Head of caudate nucleus (tissue), 42 donors: ENCODE results near the gene ULK4.
"Not testable (repeated sequence)": the region's sequence is repeated elsewhere in the genome, so short reads cannot be mapped to it uniquely, and the experiment has no call there.

Experiments used
- DNase-seq, 42 donors: peaks; one replicate each; pipeline versions ENCODE4 v3.0.0 to v3.0.0-alpha.2; 2020 to 2021; ENCODE audit warnings: mixed read lengths in 7 of 42
- intact Hi-C: fragments of 100-400 bp; cut with DNase I; formaldehyde crosslinking; loops from one replicate; pipeline ENCODE4 v1.15.0; 2022

The ULK4 gene

DNA sequence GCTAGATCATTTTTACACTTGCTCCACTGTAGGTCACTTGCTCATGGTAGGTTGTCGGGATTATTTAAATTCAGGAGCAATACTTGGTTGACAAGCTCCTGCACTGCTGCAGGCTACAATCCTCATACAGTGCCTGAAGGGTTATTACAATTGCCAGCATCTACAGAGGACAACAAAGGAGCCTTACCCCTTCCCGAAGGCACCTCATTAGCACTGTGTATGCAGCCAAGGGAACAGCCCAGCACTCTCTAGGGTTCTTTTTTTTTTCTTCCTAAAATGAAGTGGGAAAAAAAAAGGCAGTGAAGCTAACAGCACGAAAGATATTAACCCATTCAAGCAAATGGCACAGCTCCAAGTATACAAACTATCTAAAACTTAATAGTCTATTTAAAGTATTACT lies 142.7 kb downstream of the ULK4 start:
- intact Hi-C loops: no loop called here
- DNase-seq: no peak

DNA sequence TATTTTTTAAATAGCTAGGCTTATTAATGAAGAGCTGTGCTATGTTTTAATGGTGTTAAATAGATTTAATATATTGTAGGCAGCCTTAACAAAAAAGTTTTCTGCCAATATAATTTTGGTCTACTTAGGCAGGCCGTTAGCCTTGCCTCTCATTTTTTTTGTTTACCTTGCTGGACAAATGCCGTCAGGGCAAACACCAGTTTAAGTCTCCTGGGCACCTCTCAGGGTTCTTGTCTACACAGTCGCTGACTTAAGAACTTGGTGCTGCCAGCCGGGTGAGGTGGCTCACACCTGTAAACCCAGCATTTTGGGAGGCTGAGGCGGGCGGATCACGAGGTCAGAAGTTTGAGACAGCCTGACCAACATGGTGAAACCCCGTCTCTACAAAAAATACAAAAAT lies 153.3 kb downstream of the ULK4 start:
- intact Hi-C loops: no loop called here
- DNase-seq: no peak

DNA sequence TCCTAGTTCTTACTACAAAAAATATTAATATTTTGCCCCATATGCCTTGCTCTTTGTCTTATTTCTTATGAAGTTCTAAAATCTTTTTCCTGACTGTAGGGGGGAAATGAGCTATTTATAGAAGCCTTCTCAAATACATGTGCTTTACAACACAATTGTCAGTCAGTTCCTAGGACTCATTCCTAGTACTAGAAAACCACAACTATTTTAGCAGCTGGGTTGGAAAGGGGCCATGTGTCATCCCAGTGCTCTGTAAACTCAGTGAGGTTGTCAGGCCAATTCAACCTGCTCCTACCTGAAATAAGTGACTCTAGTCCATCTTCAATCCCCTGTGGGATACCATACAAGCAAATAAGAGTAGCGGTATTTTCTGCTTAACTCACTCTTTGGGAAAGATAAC lies 153.8 kb downstream of the ULK4 start:
- no peak for DNase-seq
- intact Hi-C loops: no loop called here

DNA sequence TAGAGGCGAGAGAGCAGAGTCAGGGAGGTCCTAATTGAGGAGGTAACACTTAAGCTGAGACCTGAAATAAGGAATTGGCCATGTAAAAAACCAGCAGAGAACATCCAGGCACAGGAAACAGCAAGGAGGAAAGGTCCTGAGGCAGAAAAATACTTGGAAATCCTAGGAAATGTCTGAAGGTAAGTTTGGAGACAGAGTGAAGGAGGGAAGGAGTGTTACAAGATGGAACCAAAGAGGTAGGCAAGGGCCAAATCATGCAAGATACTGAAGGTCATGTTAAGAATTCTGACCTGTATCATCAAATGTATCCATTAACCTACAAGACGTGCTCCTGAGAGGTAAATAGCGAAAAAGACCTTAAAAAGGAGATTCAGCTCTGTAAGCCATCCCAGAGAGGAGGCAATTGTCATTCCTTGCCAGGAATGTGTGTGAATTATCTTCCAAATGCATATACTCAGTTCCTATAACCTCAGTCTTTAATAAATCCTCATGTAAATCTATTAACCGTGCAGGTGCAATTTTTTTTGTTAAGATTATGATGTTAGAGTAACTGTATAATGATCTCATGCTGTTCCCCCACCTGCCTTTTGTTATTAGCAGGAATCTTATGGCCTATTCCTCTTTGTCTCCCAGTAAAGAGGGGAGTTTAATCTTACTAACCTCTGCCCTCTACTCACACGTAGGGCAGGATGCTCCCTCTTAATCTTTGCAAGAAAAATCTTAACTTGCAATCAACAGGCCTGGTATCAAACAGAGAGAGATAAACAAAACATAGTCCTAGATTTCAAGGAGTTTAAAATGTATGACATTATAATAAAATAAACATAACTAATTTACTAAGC lies 166.9 kb downstream of the ULK4 start:
- intact Hi-C loops: no loop called here

DNA sequence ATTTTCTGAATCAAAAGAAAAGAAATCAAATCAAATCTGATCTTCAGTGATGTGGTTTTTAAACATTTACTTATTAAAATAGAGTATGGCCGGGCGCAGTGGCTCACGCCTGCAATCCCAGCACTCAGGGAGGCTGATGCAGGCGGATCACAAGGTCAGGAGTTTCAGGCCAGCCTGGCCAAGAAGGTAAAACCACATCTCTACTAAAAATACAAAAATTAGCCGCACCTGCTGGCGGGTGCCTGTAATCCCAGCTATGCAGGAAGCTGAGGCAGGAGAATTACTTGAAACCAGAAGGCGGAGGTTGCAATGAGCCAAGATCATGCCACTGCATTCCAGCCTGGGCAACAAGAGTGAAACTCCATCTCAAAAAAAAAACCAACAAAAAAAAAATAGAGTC lies 169.1 kb downstream of the ULK4 start:
- no peak for DNase-seq

More for the DNA sequence above, 166.9 kb downstream of the ULK4 start:
- DNase-seq: no peak

DNA sequence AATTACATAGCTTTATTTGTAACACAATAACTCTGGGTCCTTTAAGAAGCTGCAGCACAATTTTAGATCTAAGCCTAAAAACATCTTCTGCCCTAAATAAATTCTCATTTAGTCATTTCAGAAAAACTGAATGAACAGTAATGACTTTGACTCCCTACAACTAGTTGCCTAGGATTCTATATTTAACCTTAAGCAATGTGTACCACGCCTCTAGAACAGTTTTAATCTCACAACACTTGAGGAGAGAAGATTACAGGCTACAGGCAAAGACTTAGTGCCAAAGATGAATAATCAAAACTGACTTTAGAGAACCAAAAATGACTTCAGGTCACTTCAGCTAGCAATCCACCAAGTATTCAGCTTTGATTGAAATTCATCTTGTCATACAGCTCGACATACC lies 192.8 kb downstream of the ULK4 start:
- intact Hi-C loops: no loop called here
- no peak for DNase-seq

More for the DNA sequence above, 169.1 kb downstream of the ULK4 start:
- intact Hi-C loops: no loop called here

DNA sequence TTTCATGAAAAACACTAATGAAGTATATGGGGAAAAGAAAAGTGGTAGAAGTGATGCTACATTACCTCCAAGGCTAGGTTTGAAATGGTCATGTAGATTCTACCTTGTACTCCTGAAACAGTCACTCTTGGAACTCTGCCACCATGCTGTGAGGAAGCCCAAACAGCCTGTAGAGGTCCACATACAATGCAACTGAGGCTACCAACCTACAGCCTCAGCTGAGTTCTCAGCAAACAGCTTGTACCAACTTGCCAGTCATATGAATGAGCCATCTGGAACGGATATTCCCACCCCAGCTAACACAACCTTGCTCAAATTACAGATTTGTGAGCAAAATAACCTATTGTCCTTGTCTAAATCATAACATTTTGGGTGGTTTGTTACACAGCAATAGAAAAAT lies 193.5 kb downstream of the ULK4 start:
- no peak for DNase-seq
- intact Hi-C loops: no loop called here

DNA sequence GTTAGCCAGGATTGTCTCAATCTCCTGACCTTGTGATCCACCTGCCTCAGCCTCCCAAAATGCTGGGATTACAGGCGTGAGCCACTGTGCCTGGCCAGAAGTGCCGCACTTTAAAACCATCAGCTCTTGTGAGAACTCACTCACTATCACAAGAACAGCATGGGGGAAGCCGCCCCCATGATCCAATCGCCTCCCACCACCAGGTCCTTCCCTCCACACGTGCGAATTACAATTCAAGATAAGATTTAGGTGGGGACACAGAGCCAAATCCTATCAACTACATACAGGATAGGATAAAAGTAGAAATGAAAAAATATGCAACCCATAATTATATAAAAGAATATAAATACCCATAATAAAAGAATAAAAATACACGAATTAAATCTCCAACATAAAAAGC lies 199.0 kb downstream of the ULK4 start:
- DNase-seq, intact Hi-C loops: not testable (repeated sequence)

DNA sequence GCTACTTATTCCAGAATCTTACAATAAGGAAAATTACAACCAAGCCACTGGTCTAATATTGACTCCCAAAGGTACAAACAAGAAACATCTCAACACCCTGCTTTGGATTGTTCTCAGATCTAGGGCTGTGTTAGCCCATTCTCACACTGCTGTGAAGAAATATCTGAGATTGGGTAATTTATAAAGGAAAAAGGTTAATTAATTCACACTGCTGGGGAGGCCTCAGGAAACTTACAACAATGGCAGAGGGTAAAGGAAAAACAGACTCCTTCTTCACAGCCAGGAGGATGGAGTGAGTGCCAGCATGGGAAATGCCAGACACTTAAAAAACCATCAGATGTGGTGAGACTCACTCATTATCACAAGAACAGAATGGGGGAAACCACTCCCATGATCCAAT lies 208.3 kb downstream of the ULK4 start:
- intact Hi-C loops: no loop called here
- no peak for DNase-seq

DNA sequence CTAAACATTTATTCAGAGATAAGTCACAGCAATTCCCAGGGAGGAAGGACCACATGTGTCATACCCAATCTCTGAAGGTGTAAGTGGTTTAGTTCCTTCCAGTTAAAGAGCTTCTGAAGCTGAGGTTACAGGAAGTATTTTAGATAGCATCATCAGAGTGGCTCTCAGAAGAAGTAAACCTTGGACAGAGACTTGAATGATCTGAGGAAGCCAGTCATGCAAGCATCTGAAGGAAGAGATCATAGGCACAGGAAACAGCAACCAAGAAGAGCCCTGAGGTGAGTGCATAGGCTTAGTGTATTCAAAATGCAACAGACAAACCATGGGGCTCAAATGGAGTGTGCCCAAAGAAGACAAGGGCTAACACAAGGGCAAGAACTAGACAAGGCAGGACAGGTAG lies 210.3 kb downstream of the ULK4 start:
- intact Hi-C loops: no loop called here
- no peak for DNase-seq

DNA sequence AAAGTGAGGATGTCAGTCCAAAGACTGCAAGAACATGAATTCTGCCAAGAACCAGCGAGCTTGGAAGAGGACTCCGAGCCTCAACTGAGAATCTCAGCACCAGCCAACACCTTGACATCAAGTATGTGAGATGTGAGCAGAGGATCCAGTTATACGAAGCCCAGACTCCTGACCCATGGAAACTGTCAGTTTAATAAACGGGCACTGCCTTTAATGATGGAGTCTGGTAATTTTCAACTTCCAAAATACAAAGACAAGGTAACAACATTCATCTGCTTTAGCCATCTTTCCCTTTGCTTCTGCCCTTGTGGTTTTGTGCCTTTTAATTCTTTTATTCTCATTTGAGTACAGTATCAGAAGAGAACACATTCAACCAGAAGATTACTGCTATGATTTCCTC lies 211.9 kb downstream of the ULK4 start:
- intact Hi-C loops: no loop called here
- no peak for DNase-seq

DNA sequence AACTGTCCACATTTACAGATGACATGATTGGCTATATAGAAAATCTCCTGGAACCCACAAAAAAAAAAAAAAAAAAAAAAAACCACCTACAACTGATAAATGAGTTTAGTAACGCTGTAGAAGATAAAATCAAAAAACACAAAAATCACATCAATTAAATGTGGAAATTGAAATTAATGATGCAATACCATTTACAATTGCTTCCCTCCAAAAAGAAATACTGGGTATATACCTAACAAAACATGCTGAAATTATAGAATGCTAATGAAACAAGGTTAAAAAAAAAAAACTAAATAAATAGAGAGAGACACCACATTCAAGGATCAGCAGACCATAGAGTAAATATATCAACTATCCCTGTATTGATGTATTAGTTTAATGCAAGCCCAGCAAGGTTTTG lies 215.7 kb downstream of the ULK4 start:
- intact Hi-C loops: no loop called here
- no peak for DNase-seq

DNA sequence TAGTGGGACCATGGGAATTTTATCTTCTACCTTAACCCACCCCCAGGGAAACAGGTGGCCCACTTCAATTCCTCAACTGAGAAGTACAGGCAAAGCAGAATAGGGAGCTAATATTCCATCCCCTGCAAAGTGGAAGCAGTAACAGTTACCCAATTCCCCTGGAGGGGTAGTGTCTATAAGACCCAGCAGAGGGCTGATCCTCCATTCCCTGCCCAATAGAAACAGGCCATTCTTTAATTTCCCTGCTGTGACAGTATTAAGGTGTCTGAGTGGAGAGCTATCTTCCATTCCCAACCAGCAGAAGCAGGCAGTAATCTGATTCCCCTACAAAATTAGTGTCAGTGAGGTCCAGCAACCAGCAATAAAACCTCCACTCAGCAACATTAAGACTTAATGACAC lies 219.8 kb downstream of the ULK4 start:
- intact Hi-C loops: no loop called here
- DNase-seq: no peak

DNA sequence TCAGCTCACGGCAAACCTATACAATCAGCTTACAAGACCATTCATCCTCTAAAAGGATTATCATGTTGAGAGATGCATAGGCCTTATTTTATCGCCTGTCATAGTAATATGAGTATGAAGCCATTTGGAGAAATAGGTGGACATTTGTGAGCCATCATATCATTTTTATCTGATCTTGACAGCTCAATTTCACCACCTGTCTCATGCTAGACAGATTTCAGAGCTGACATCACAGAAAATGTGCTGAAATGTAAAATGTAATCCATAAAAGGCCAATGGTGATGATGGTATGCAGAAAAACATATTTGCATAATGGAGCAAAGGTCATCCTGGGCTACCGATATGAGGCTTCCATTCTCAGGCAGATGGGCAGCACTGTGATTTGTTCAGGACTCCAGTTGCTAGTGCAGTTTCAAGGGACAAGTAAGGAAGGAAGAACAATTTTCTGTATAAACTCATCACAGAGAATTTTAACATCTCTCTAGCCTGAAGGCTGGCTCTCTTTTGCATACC lies 221.5 kb downstream of the ULK4 start:
- DNase-seq: no peak
- intact Hi-C loops: no loop called here

DNA sequence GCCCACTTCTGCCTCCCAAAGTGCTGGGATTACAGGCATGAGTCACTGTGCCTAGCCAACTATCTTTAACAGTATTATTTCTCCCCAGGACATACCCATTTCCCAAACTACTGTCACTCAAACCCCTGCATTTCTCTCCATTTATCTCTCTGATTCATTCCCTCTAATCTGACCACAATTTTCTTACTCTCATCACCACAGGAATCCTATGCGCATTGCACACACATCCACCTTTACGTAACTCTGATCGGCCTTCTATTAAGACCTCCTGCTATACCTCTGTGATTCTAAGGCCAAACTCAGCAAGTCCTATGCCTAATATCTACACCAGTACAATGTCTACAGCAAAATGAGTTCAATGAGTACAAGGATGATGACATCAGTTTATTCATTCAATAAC lies 235.0 kb downstream of the ULK4 start:
- no peak for DNase-seq
- intact Hi-C loops: no loop called here

DNA sequence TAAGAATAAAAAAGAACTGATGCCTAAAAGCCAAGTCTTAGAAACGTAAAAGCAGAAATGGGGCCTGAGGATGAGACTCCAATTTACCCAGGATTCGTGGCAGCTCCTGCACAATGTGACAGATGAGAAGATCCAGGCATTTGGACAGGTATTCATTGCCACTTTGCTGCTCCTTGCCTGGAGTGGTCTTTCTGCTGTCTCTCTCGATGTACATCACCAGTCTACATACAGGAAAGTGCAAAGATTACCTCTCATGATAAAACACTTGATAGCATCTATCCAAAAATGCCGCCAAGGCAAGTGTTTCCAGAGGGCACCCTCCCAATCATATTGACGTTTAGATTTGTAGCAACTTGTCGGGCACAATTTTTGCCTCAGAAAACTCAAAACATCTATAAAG lies 244.3 kb downstream of the ULK4 start:
- DNase-seq: no peak
- intact Hi-C loops: no loop called here

DNA sequence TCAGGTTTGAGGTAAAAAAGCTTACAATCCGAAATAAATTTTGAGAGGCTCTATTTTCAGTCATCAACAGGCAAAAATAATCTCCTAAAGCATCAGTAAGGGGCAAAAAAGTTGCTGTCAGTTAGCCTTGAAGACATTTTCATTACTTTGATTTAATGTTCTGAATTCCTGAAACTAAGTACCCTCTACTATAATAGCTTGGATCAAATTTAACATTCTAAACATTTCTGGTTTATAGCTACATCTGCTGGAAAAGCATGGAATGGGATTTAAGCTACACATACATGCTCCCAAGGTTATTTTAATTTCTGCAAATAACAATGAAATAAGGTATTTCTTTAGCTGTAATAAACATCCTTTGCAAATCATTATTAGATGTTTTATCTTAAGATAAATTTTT lies 245.4 kb downstream of the ULK4 start:
- intact Hi-C loops: no loop called here
- DNase-seq: no peak

DNA sequence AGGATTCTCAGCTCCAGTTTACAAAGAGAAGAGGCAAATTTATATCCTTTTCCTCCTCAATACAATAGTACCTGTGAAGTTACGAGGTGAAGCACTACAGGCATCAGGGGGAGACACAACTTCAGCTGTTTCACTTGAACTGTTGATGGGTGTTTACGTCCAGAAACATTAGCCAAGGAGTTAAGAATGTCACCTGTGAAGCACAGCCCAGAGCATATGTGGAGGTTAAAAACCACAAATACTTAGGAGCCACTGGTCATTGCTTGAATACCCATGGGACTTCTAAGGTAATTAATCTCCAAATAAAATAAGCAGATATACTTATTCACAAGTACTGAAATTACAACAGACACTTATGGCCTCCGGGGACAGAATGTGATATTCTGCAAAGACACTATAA lies 246.5 kb downstream of the ULK4 start:
- intact Hi-C loops: no loop called here
- no peak for DNase-seq

DNA sequence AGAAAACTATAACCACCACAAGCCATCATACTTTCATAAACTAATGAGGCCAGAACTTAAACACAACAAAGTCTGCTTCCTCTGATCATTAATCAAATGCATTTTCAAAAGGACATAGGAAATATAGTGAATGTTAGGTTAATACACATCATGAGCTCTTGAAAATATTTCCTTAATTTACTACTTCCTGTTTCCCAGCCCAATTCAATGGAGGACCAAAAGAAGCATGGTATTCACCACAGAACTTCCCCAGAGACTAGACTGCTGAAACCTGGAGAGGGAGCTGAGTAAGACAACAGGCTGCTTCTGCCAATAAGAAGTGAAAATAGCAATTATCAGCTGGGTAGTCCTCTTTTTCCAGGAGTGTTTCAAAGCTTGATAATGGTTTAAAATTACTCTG lies 250.3 kb downstream of the ULK4 start:
- no peak for DNase-seq
- intact Hi-C loops: no loop called here

DNA sequence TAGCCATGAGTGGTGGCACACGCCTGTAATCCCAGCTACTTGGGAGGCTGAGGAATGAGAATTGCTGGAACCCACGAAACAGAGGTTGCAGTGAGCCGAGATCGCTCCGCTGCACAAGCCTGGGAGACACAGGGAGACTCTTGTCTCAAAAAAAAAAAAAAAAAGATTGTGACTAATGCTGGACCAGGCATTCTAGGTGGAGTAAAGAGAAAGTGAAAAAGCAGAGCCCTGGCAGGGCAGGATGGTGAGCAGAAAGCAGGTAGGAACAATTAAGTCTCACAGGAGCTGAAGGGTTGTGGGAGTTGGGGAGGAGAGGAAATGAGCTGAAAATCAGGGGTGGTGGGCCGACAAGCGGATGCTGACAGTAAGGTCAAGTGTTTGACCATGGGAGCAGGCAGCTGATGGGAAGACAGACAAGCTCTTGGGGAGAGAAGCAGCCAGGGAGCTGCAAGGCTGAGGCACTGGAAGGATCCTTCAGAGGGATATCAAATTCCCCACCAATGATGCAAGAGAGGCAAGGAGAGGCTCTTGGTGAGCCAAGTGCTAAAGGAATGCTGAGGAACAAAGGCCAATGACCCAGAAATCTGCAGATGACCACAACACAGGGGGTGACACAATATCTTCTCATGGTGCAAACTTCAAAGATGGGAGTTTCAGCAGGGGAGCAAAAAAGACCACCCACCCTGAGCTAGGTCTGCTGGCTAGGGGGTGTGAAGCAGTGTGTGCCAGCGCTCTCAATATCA lies 251.1 kb downstream of the ULK4 start:
- intact Hi-C loops: no loop called here
- DNase-seq: no peak

DNA sequence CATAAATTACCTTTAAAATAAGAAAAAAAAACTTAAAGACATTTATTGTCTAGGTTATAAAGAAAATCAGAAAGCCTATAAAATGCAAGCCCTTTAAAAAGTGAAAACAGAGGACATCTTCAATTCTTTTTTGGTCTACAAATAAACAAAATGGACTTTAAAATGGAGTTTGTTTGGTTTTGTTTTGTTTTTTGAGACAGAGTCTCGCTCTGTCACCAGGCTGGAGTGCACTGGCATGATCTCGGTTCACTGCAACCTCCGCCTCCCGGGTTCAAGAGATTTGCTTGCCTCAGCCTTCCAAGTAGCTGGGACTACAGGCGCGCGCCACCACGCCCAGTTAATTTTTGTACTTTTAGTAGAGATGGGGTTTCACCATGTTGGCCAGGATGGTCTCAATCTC lies 252.7 kb downstream of the ULK4 start:
- DNase-seq, intact Hi-C loops: not testable (repeated sequence)
